ENCODE results near the gene CSTPP1. TPM values are rescaled to one million over a fixed set of nuclear protein-coding genes. Genes with fewer than 3 reads are reported as not detected.

CSTPP1 gene
- total RNA-seq, 3 donors from 2014 or later = 13.4 to 43.6 (median 30.5) TPM

DNA sequence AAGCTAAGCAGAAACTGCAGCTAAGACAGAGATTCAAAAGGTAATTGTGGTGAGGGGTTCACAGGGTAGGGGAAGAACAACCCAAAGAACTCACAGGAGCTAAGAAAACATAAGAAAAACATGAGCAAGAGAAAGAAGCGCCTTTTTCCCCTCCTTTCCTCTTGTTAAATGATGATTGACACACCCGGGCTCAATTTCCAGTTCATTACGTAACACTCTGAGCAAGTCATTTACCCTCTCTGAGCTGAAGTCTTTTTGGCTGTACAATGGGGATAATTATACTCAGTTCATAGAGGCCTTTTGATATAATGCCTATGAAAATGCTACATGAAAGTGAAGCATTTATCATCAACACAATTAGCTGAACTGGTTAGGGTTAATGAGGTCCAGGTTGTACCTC lies 35.4 kb upstream of the CSTPP1 start:
- Histone ChIP-seq H3K9me3 (no peaks in the 10 kb centered on the region), H3K4me1 (no peaks in the 10 kb centered on the region), H3K4me3 (no peak overlapping the region), H3K27me3 (no peaks in the 10 kb centered on the region), H3K36me3 (no peaks in the 10 kb centered on the region), H3K27ac (no peak overlapping the region)
- TF ChIP-seq, protein P1, sequence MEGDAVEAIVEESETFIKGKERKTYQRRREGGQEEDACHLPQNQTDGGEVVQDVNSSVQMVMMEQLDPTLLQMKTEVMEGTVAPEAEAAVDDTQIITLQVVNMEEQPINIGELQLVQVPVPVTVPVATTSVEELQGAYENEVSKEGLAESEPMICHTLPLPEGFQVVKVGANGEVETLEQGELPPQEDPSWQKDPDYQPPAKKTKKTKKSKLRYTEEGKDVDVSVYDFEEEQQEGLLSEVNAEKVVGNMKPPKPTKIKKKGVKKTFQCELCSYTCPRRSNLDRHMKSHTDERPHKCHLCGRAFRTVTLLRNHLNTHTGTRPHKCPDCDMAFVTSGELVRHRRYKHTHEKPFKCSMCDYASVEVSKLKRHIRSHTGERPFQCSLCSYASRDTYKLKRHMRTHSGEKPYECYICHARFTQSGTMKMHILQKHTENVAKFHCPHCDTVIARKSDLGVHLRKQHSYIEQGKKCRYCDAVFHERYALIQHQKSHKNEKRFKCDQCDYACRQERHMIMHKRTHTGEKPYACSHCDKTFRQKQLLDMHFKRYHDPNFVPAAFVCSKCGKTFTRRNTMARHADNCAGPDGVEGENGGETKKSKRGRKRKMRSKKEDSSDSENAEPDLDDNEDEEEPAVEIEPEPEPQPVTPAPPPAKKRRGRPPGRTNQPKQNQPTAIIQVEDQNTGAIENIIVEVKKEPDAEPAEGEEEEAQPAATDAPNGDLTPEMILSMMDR (IDR thresholded peaks at IDR 0.05) = no peak
- TF ChIP-seq POLR2AphosphoS5 (IDR thresholded peaks at IDR 0.05) (no peak), POLR2A (IDR thresholded peaks at IDR 0.05) (no peak)
- DNase-seq (ENCODE audit: low spot score in 2 of 2) = no peak
- intact Hi-C loops (cut with DNase I; ENCODE audit: low total_unique reads) = loop anchor here (2.0 kb wide), 1 partner anchor 58 kb away; no protein-coding TSS in a partner anchor

DNA sequence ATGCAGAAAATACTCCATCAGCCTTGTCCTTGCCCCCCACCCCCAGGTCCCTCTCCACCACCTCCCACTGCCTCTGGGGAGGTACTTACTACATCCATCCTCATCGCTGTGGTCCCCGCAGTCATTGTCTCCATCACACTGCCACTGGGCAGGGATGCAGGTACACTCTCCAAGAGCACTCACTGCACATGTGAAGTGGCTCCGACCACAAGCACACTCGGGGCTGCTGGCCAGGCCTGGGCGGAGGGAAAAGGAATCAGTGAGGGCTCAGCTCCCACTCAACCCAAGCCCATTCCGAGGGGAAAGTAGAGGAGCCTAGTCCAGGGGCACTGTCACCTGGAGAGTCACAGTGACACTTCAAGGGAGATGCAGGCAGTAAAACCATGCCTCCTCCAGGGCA lies 33.9 kb upstream of the CSTPP1 start:
- no peaks in the 10 kb centered on the region for H3K4me1 ChIP-seq
- no peak overlapping the region for H3K4me3 ChIP-seq
- no peaks in the 10 kb centered on the region for H3K9me3 ChIP-seq
- no peak for DNase-seq (ENCODE audit: low spot score in 2 of 2)
- H3K27me3 ChIP-seq = no peaks in the 10 kb centered on the region
- H3K27ac ChIP-seq = no peak overlapping the region
- TF ChIP-seq, protein P1 (IDR thresholded peaks at IDR 0.05) = no peak
- TF ChIP-seq POLR2AphosphoS5 (IDR thresholded peaks at IDR 0.05) (no peak), POLR2A (IDR thresholded peaks at IDR 0.05) (no peak)
- intact Hi-C loops (cut with DNase I; ENCODE audit: low total_unique reads) = no loop called here
- H3K36me3 ChIP-seq = no peaks in the 10 kb centered on the region

DNA sequence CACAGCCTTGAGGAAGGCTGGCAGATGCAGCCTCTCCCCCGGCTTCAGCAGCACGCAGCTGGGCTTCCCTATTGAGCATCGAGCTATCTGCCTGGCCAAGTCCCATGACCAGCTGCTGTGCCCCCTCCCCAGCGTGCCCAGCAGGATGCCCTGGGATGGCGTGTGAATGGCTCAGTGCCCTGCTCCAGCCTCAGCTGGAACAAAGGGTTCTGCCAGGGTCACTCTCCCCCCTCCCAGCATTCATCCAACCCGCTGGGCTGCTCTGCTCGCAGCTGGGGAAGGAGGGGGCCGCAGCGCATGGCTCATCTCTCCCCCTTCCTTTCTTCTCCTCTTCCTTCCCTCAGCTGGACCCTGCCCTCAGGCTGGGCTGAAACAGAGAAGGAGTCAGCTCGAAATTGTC lies 32.7 kb upstream of the CSTPP1 start:
- no peak for DNase-seq (ENCODE audit: low spot score in 2 of 2)
- no peak overlapping the region for H3K4me3 ChIP-seq
- no peak overlapping the region for H3K27ac ChIP-seq
- TF ChIP-seq POLR2AphosphoS5 (IDR thresholded peaks at IDR 0.05) = no peak
- TF ChIP-seq POLR2A (IDR thresholded peaks at IDR 0.05) = no peak
- TF ChIP-seq, protein P1 (IDR thresholded peaks at IDR 0.05) = no peak
- no peaks in the 10 kb centered on the region for H3K4me1 ChIP-seq
- H3K27me3 ChIP-seq = no peaks in the 10 kb centered on the region
- H3K9me3 ChIP-seq = no peaks in the 10 kb centered on the region
- intact Hi-C loops (cut with DNase I; ENCODE audit: low total_unique reads) = no loop called here
- no peaks in the 10 kb centered on the region for H3K36me3 ChIP-seq

DNA sequence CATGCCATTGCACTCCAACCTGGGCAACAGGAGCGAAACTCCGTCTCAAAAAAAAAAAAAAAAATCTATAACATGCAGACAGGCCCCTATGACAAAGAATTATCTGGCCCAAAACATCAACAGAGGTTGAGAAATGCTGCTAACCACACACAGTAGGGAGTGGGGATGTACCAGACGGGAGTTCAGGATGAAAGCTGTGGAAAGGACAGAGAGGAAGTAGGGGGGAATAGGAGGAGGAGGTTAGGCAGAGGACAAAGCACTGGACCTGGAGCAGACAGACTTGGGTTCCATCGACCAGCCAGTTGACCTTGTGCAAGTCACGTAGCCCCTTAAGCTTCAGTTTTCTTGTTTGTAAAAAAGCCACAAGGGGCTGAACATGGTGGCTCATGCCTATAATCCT lies 30.8 kb upstream of the CSTPP1 start:
- no peak overlapping the region for H3K27ac ChIP-seq

DNA sequence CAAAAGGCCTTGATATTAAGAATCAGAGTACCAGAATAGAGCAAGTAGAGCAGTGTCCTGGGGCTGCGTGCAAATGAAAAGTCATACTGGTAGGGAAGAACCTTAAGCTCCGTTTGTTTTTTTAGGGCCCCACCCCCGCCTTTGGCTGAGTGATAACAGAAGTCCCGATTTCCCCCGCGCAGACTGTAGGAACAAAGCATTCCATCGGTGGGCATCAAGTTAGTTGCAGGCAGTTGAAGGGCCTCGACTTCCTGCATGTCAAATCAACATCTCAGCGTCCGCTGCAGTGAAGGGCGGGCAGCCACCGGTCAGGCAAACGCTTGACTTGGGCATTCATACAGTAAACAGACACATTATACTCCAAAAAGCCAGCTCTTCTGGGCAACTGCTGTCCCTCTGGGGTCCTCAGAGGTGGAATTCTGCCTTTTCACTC lies 29.9 kb upstream of the CSTPP1 start:
- TF ChIP-seq POLR2AphosphoS5 (IDR thresholded peaks at IDR 0.05) = no peak
- TF ChIP-seq, protein P1 (IDR thresholded peaks at IDR 0.05) = no peak
- TF ChIP-seq POLR2A (IDR thresholded peaks at IDR 0.05) = no peak
- intact Hi-C loops (cut with DNase I; ENCODE audit: low total_unique reads) = no loop called here
- H3K4me3 ChIP-seq = no peak overlapping the region
- H3K27ac ChIP-seq = no peak overlapping the region
- no peaks in the 10 kb centered on the region for H3K36me3 ChIP-seq
- no peak for DNase-seq (ENCODE audit: low spot score in 2 of 2)
- no peaks in the 10 kb centered on the region for H3K27me3 ChIP-seq
- no peaks in the 10 kb centered on the region for H3K4me1 ChIP-seq
- H3K9me3 ChIP-seq = no peaks in the 10 kb centered on the region

More for the DNA sequence above, 30.8 kb upstream of the CSTPP1 start:
- TF ChIP-seq, protein P1 (IDR thresholded peaks at IDR 0.05) = no peak
- no peak for DNase-seq (ENCODE audit: low spot score in 2 of 2)
- intact Hi-C loops (cut with DNase I; ENCODE audit: low total_unique reads) = no loop called here
- Histone ChIP-seq H3K4me1 (no peaks in the 10 kb centered on the region), H3K36me3 (no peaks in the 10 kb centered on the region), H3K27me3 (no peaks in the 10 kb centered on the region), H3K9me3 (no peaks in the 10 kb centered on the region), H3K4me3 (no peak overlapping the region)
